SK-N-SH treated with all-trans-retinoic acid at 6 μM for 48 hours (cell line): ENCODE results near the gene TBX19.

Experiments
- ATAC-seq: fragments of 200-7000 bp; cut with Tn5 transposase; 3 replicates; pipeline ENCODE4 v1.9.1; 2020; ENCODE audit warnings: mild to moderate bottlenecking, moderate library complexity
- ARNTL ChIP-seq: fragments of 450-650 bp; formaldehyde crosslinking; IDR thresholded peaks from 2 replicates; pipeline ENCODE4 v1.5.0; 2020; ENCODE audit warnings: low read depth, mild to moderate bottlenecking, moderate library complexity, borderline replicate concordance
- BACH2 ChIP-seq: fragments of 250-450 bp; sonication (Bioruptor Pico); IDR thresholded peaks from 2 replicates; pipeline ENCODE4 v1.9.0; 2021; ENCODE audit warnings: mild to moderate bottlenecking, borderline replicate concordance
- CREB5 ChIP-seq: fragments of 250-450 bp; sonication (Bioruptor Pico); IDR thresholded peaks from 2 replicates; pipeline ENCODE4 v1.5.1; 2020; ENCODE audit warnings: low read depth, mild to moderate bottlenecking, moderate library complexity
- CSDC2 ChIP-seq: fragments of 250-450 bp; sonication (Bioruptor Pico); IDR thresholded peaks from 2 replicates; pipeline ENCODE4 v1.5.0; 2020; ENCODE audit warnings: mild to moderate bottlenecking, moderate library complexity
- CSRNP3 ChIP-seq: fragments of 250-450 bp; sonication (Bioruptor Pico); IDR thresholded peaks from 2 replicates; pipeline ENCODE4 v1.5.1; 2021; ENCODE audit warnings: mild to moderate bottlenecking, moderate library complexity
- ESRRG ChIP-seq: fragments of 250-450 bp; sonication (Bioruptor Pico); IDR thresholded peaks from 2 replicates; pipeline ENCODE4 v1.6.1; 2021; ENCODE audit warnings: mild to moderate bottlenecking
- GLIS3 ChIP-seq: fragments of 250-450 bp; sonication (Bioruptor Pico); IDR thresholded peaks from 2 replicates; pipeline ENCODE4 v1.5.0; 2020; ENCODE audit warnings: mild to moderate bottlenecking, moderate library complexity
- ISL1 ChIP-seq: fragments of 250-450 bp; sonication (Bioruptor Pico); IDR thresholded peaks from 2 replicates; pipeline ENCODE4 v2.1.2; 2022; ENCODE audit warnings: mild to moderate bottlenecking, moderate library complexity
- OSR1 ChIP-seq: fragments of 250-450 bp; sonication (Bioruptor Pico); IDR thresholded peaks from 2 replicates; pipeline ENCODE4 v1.8.0; 2022; ENCODE audit warnings: moderate library complexity, mild to moderate bottlenecking, inconsistent platforms
- PATZ1 ChIP-seq: fragments of 250-450 bp; sonication (Bioruptor Pico); IDR thresholded peaks from 2 replicates; pipeline ENCODE4 v1.8.0; 2020; ENCODE audit warnings: mild to moderate bottlenecking, moderate library complexity, borderline replicate concordance
- PPARA ChIP-seq: fragments of 250-450 bp; sonication (Bioruptor Pico); IDR thresholded peaks from 2 replicates; pipeline ENCODE4 v1.5.0; 2020; ENCODE audit warnings: mild to moderate bottlenecking, borderline replicate concordance
- RARB ChIP-seq: fragments of 250-450 bp; sonication (Bioruptor Pico); IDR thresholded peaks from 2 replicates; pipeline ENCODE4 v1.8.0; 2021; ENCODE audit warnings: mild to moderate bottlenecking, moderate library complexity
- SNAI2 ChIP-seq: fragments of 250-450 bp; sonication (Bioruptor Pico); IDR thresholded peaks from 2 replicates; pipeline ENCODE4 v1.5.0; 2020; ENCODE audit warnings: mild to moderate bottlenecking, moderate library complexity
- TCF4 ChIP-seq: fragments of 250-450 bp; sonication (Bioruptor Pico); IDR thresholded peaks from 2 replicates; pipeline ENCODE4 v1.8.0; 2021; ENCODE audit warnings: mild to moderate bottlenecking, moderate library complexity, borderline replicate concordance
- TOX ChIP-seq: fragments of 250-450 bp; sonication (Bioruptor Pico); IDR thresholded peaks from 2 replicates; pipeline ENCODE4 v1.8.0; 2021; ENCODE audit warnings: mild to moderate bottlenecking, moderate library complexity, borderline replicate concordance
- TSHZ2 ChIP-seq: fragments of 250-450 bp; sonication (Bioruptor Pico); IDR thresholded peaks from 2 replicates; pipeline ENCODE4 v1.5.0; 2020; ENCODE audit warnings: mild to moderate bottlenecking, moderate library complexity
- ZC3H10 ChIP-seq: fragments of 250-450 bp; sonication (Bioruptor Pico); IDR thresholded peaks from 2 replicates; pipeline ENCODE4 v1.5.1; 2021; ENCODE audit warnings: mild to moderate bottlenecking, moderate library complexity
- ZFP3 ChIP-seq: fragments of 250-450 bp; sonication (Bioruptor Pico); IDR thresholded peaks from 2 replicates; pipeline ENCODE4 v1.5.0; 2020; ENCODE audit warnings: mild to moderate bottlenecking, moderate library complexity
- ZFP30 ChIP-seq: fragments of 450-650 bp; formaldehyde crosslinking; IDR thresholded peaks from 2 replicates; pipeline ENCODE4 v1.5.0; 2022; ENCODE audit warnings: mild to moderate bottlenecking, moderate library complexity
- ZNF565 ChIP-seq: fragments of 450-650 bp; formaldehyde crosslinking; conservative IDR thresholded peaks from 2 replicates; pipeline ENCODE4 v1.5.0; 2020; ENCODE audit warnings: low read depth, mild to moderate bottlenecking, moderate library complexity
- ZNF70 ChIP-seq: fragments of 450-650 bp; formaldehyde crosslinking; IDR thresholded peaks from 2 replicates; pipeline ENCODE4 v1.5.0; 2020; ENCODE audit warnings: mild to moderate bottlenecking, moderate library complexity
- ZNF8 ChIP-seq: fragments of 450-650 bp; formaldehyde crosslinking; IDR thresholded peaks from 2 replicates; pipeline ENCODE4 v1.5.0; 2020; ENCODE audit warnings: mild to moderate bottlenecking, moderate library complexity
- TF ChIP-seq, protein P1 (sequence below): fragments of 250-450 bp; sonication (Bioruptor Pico); IDR thresholded peaks from 2 replicates; pipeline ENCODE4 v1.8.0; 2021; ENCODE audit warnings: low read depth, mild to moderate bottlenecking, moderate library complexity, borderline replicate concordance

The TBX19 gene

GRCh38 chr1:168260393-168260792 is 20.3 kb upstream of the TBX19 start:
- TF ChIP-seq CSRNP3 (CRISPR knock-in tag) (no peak), RARB (CRISPR knock-in tag) (no peak), ARNTL (CRISPR knock-in tag) (no peak), PATZ1 (no peak), ZFP3 (CRISPR knock-in tag) (no peak), ZNF8 (CRISPR knock-in tag) (no peak), BACH2 (no peak), CREB5 (CRISPR knock-in tag) (no peak), ZC3H10 (CRISPR knock-in tag) (no peak), ISL1 (CRISPR knock-in tag) (no peak), ZNF565 (no peak), ZNF70 (CRISPR knock-in tag) (no peak), PPARA (CRISPR knock-in tag) (no peak), ZFP30 (no peak), TOX (CRISPR knock-in tag) (no peak), CSDC2 (CRISPR knock-in tag) (no peak), GLIS3 (CRISPR knock-in tag) (no peak), TCF4 (CRISPR knock-in tag) (no peak)
- TF ChIP-seq, protein P1, sequence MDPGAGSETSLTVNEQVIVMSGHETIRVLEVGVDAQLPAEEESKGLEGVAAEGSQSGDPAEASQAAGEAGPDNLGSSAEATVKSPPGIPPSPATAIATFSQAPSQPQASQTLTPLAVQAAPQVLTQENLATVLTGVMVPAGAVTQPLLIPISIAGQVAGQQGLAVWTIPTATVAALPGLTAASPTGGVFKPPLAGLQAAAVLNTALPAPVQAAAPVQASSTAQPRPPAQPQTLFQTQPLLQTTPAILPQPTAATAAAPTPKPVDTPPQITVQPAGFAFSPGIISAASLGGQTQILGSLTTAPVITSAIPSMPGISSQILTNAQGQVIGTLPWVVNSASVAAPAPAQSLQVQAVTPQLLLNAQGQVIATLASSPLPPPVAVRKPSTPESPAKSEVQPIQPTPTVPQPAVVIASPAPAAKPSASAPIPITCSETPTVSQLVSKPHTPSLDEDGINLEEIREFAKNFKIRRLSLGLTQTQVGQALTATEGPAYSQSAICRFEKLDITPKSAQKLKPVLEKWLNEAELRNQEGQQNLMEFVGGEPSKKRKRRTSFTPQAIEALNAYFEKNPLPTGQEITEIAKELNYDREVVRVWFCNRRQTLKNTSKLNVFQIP (CRISPR knock-in tag) = no peak
- TF ChIP-seq, all 23 proteins: peak for 0

GRCh38 chr1:168261390-168261789 is 19.3 kb upstream of the TBX19 start:
- peak; percentile 86 for ATAC-seq
- TF ChIP-seq PPARA (CRISPR knock-in tag) = no peak
- TF ChIP-seq ZNF565 = no peak
- TF ChIP-seq BACH2 = no peak
- no peak for TF ChIP-seq SNAI2 (CRISPR knock-in tag)
- no peak for TF ChIP-seq TOX (CRISPR knock-in tag)
- TF ChIP-seq CSDC2 (CRISPR knock-in tag) = no peak
- TF ChIP-seq ZNF70 (CRISPR knock-in tag) = no peak
- peak; percentile 66; the same call in 1 of the 2 replicates for TF ChIP-seq ZC3H10 (CRISPR knock-in tag)
- no peak for TF ChIP-seq ZFP3 (CRISPR knock-in tag)
- TF ChIP-seq CSRNP3 (CRISPR knock-in tag) = no peak
- TF ChIP-seq ZNF8 (CRISPR knock-in tag) = no peak
- no peak for TF ChIP-seq ESRRG (CRISPR knock-in tag)
- 0 out of 2 replicates have a peak, but pooled peaks have one; percentile 26 for TF ChIP-seq OSR1 (CRISPR knock-in tag)

More at GRCh38 chr1:168260393-168260792, 20.3 kb upstream of the TBX19 start:
- ATAC-seq = peak; percentile 4; the same call in 2 of the 3 replicates

- TF ChIP-seq SNAI2 (CRISPR knock-in tag) (no peak), TOX (CRISPR knock-in tag) (no peak), BACH2 (no peak), OSR1 (CRISPR knock-in tag) (no peak), ESRRG (CRISPR knock-in tag) (no peak), ARNTL (CRISPR knock-in tag) (no peak), CREB5 (CRISPR knock-in tag) (no peak), ZC3H10 (CRISPR knock-in tag) (no peak), RARB (CRISPR knock-in tag) (no peak), TCF4 (CRISPR knock-in tag) (no peak), TSHZ2 (CRISPR knock-in tag) (no peak), CSRNP3 (CRISPR knock-in tag) (no peak), ZNF8 (CRISPR knock-in tag) (no peak), ZNF70 (CRISPR knock-in tag) (no peak), ZFP30 (no peak)
- ATAC-seq = no peak
These were observed 17.5 kb upstream of the TBX19 start for GRCh38 chr1:168263130-168263529.
